RWPE1 (cell line): ENCODE results near the gene STK33.

Experiments
- CTCF ChIA-PET: fragments of 350-600 bp; sonication (Branson Sonifier 250); formaldehyde crosslinking; extraction: SDS; loops from one replicate; lab custom pipeline; 2021; lab: Yijun Ruan, JAX
- POLR2A ChIA-PET: fragments of 400-600 bp; formaldehyde crosslinking; extraction: SDS; loops from one replicate; lab custom pipeline; 2020; ENCODE audit warnings: antibody characterized with exemption; ENCODE audit not compliant: low non-redundant PET; lab: Yijun Ruan, JAX
- DNase-seq: peaks from one replicate; pipeline ENCODE4 v3.0.0; 2012; ENCODE audit warnings: low spot score
- H3K27ac ChIP-seq: fragments of 450-650 bp; 2 replicates; pipeline ENCODE4 v1.5.1; 2017
- CTCF ChIP-seq: fragments of 450-650 bp; conservative IDR thresholded peaks from 2 replicates; pipeline ENCODE4 v1.5.1; 2017; ENCODE audit warnings: low read depth, mild to moderate bottlenecking

STK33 gene

GRCh38 chr11:8593935-8594909 lies at the start of gene STK33:
Gene STK33 (minus strand): TSS chr11:8594228. CDS start chr11:8474905, 119,323 bp downstream.
- peak; percentile 37 for DNase-seq
- H3K27ac ChIP-seq: 0 out of 2 replicates have a peak within 1 kb of the TSS, but pooled peaks have one; percentile 3
- no peak for TF ChIP-seq CTCF
- CTCF ChIA-PET: interaction anchor here (0.6 to 1.2 kb wide), 2 partner anchors 10 to 210 kb away, joined by 3 read pairs; no protein-coding TSS in a partner anchor
- POLR2A ChIA-PET: interaction anchor here (1.1 kb wide), 1 partner anchor 88 kb away, joined by 4 read pairs; the partner anchor contains the start of gene TRIM66

- no peak overlapping the region for H3K27ac ChIP-seq
- ChIA-PET CTCF (no interaction called here), POLR2A (no interaction called here)
- no peak for DNase-seq
- TF ChIP-seq CTCF: no peak
These were observed 48.3 kb upstream of the STK33 start for GRCh38 chr11:8642196-8642841.

- DNase-seq: no peak
- no peak overlapping the region for H3K27ac ChIP-seq
- POLR2A ChIA-PET: no interaction called here
- CTCF ChIA-PET: interaction anchor here (0.6 to 1.0 kb wide), 2 partner anchors 9 to 19 kb away, joined by 3 to 4 read pairs; no protein-coding TSS in a partner anchor
- no peak for TF ChIP-seq CTCF
These were observed 47.3 kb upstream of the STK33 start for GRCh38 chr11:8641332-8641731.

- DNase-seq: no peak
- no peak overlapping the region for H3K27ac ChIP-seq
- no peak for TF ChIP-seq CTCF
- CTCF ChIA-PET: interaction anchor here (1.2 kb wide), 1 partner anchor 271 kb away, joined by 3 read pairs; no protein-coding TSS in a partner anchor
- POLR2A ChIA-PET: no interaction called here
These were observed 46.4 kb upstream of the STK33 start for GRCh38 chr11:8640267-8640906.

- POLR2A ChIA-PET: interaction anchor here (0.6 kb wide), 1 partner anchor 11 kb away, joined by 3 read pairs; no protein-coding TSS in a partner anchor
- no peak for TF ChIP-seq CTCF
- CTCF ChIA-PET: interaction anchor here (1.1 to 1.2 kb wide), 2 partner anchors 9 to 272 kb away, joined by 3 to 4 read pairs; no protein-coding TSS in a partner anchor
These were observed 45.6 kb upstream of the STK33 start for GRCh38 chr11:8639655-8640054.

More at GRCh38 chr11:8639655-8640054, 45.6 kb upstream of the STK33 start:
- no peak for DNase-seq
- no peak overlapping the region for H3K27ac ChIP-seq
